ENCODE measurements around the gene WWC1. TPM values are rescaled to one million over a fixed set of nuclear protein-coding genes. Genes with fewer than 3 reads are reported as not detected.

The WWC1 gene
- total RNA-seq, 1 donor from 2014 or later, result 1.5 TPM

DNA sequence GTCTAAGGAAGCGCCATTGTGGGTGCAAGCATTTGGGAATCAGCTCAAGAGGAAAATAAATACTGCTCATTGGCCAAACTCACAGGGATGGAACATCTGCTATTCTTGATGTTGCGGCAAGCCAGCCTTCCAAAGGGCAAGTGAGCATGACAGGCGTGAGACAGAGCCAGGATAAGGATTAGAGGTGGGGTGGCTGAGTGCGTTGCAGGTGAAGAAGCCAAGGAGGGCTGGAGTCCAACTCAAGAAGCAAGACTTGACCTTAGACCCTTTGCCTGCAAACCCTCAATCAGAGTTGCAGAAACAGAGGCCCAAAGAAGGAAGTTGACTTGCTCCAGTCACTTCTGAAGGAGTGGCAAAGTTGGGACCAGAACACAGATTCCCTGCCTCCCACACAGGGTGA is 79.4 kb downstream of the WWC1 start:
- DNase-seq, result no peak
- H3K27me3 Mint-ChIP-seq (ENCODE audit: unreplicated experiment), result no peaks in the 10 kb centered on the region
- H3K4me3 Mint-ChIP-seq (ENCODE audit: unreplicated experiment), result no peak overlapping the region
- no peaks in the 10 kb centered on the region for H3K9me3 Mint-ChIP-seq (ENCODE audit: unreplicated experiment)
- TF ChIP-seq, protein P1, sequence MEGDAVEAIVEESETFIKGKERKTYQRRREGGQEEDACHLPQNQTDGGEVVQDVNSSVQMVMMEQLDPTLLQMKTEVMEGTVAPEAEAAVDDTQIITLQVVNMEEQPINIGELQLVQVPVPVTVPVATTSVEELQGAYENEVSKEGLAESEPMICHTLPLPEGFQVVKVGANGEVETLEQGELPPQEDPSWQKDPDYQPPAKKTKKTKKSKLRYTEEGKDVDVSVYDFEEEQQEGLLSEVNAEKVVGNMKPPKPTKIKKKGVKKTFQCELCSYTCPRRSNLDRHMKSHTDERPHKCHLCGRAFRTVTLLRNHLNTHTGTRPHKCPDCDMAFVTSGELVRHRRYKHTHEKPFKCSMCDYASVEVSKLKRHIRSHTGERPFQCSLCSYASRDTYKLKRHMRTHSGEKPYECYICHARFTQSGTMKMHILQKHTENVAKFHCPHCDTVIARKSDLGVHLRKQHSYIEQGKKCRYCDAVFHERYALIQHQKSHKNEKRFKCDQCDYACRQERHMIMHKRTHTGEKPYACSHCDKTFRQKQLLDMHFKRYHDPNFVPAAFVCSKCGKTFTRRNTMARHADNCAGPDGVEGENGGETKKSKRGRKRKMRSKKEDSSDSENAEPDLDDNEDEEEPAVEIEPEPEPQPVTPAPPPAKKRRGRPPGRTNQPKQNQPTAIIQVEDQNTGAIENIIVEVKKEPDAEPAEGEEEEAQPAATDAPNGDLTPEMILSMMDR (IDR thresholded peaks at IDR 0.05; ENCODE audit: partially characterized antibody, unreplicated experiment), result no peak
- no peak overlapping the region for H3K27ac Mint-ChIP-seq (ENCODE audit: unreplicated experiment)
- H3K4me1 Mint-ChIP-seq (ENCODE audit: low read depth, unreplicated experiment), result no peaks in the 10 kb centered on the region
- no peaks in the 10 kb centered on the region for H3K36me3 Mint-ChIP-seq (ENCODE audit: unreplicated experiment)

- Mint-ChIP-seq H3K4me3 (ENCODE audit: unreplicated experiment) (no peak overlapping the region), H3K27ac (ENCODE audit: unreplicated experiment) (no peak overlapping the region), H3K27me3 (ENCODE audit: unreplicated experiment) (no peaks in the 10 kb centered on the region), H3K9me3 (ENCODE audit: unreplicated experiment) (no peaks in the 10 kb centered on the region), H3K4me1 (ENCODE audit: low read depth, unreplicated experiment) (no peaks in the 10 kb centered on the region), H3K36me3 (ENCODE audit: unreplicated experiment) (no peaks in the 10 kb centered on the region)
- TF ChIP-seq, protein P1 (IDR thresholded peaks at IDR 0.05; ENCODE audit: partially characterized antibody, unreplicated experiment), result no peak
- DNase-seq, result no peak
These were observed 81.0 kb downstream of the WWC1 start for GRCh38 chr5:168372356-168372946.

DNA sequence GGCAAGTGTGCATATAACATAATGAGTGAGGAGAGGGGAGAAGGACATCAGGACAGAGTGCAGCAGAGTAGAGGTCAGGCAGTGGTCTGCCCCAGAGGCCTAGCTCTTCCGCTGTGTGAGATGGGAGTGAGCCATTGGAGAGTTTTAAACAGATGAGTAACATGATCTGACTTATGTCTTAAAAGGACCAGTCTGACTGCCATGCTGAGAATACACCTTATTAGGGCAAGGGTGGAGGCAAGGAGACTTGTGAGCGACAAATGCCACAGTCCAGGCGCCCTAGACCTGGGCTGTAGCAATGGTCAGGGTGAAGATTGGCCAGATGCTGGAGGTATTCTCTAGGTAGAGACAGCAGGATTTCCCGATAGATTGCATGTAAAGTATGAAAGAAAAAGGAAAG is 83.1 kb downstream of the WWC1 start:
- DNase-seq, result no peak
- Mint-ChIP-seq H3K36me3 (ENCODE audit: unreplicated experiment) (no peaks in the 10 kb centered on the region), H3K4me1 (ENCODE audit: low read depth, unreplicated experiment) (no peaks in the 10 kb centered on the region), H3K27ac (ENCODE audit: unreplicated experiment) (no peak overlapping the region), H3K4me3 (ENCODE audit: unreplicated experiment) (no peak overlapping the region), H3K27me3 (ENCODE audit: unreplicated experiment) (no peaks in the 10 kb centered on the region), H3K9me3 (ENCODE audit: unreplicated experiment) (no peaks in the 10 kb centered on the region)
- TF ChIP-seq, protein P1 (IDR thresholded peaks at IDR 0.05; ENCODE audit: partially characterized antibody, unreplicated experiment), result no peak

DNA sequence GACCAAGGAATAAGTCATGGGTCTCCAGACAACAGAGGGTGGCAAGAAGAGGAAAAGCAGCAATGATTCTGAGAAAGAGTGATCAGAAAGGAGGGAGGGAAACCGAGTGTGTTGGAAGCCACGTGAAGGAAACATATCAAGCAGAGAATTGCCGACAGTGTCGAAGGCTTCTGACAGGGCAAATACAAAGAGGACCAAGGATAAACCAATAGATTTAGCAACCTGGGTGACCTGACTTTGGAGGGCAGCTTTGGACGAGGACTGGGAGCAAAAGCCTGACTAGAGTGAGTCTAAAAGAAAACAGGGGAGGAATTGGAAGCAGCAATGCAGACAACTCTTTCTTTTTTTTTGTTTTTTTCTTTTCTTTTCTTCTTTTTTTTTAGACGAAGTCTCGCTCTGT is 83.8 kb downstream of the WWC1 start:
- H3K4me3 Mint-ChIP-seq (ENCODE audit: unreplicated experiment), result no peak overlapping the region
- no peaks in the 10 kb centered on the region for H3K9me3 Mint-ChIP-seq (ENCODE audit: unreplicated experiment)
- TF ChIP-seq, protein P1 (IDR thresholded peaks at IDR 0.05; ENCODE audit: partially characterized antibody, unreplicated experiment), result no peak
- H3K27me3 Mint-ChIP-seq (ENCODE audit: unreplicated experiment), result no peaks in the 10 kb centered on the region
- no peak overlapping the region for H3K27ac Mint-ChIP-seq (ENCODE audit: unreplicated experiment)
- H3K4me1 Mint-ChIP-seq (ENCODE audit: low read depth, unreplicated experiment), result no peaks in the 10 kb centered on the region
- H3K36me3 Mint-ChIP-seq (ENCODE audit: unreplicated experiment), result no peaks in the 10 kb centered on the region
- no peak for DNase-seq

- H3K9me3 Mint-ChIP-seq (ENCODE audit: unreplicated experiment), result no peaks in the 10 kb centered on the region
- TF ChIP-seq, protein P1 (IDR thresholded peaks at IDR 0.05; ENCODE audit: partially characterized antibody, unreplicated experiment), result no peak
- H3K36me3 Mint-ChIP-seq (ENCODE audit: unreplicated experiment), result no peaks in the 10 kb centered on the region
- H3K27me3 Mint-ChIP-seq (ENCODE audit: unreplicated experiment), result no peaks in the 10 kb centered on the region
- H3K27ac Mint-ChIP-seq (ENCODE audit: unreplicated experiment), result no peak overlapping the region
- no peak overlapping the region for H3K4me3 Mint-ChIP-seq (ENCODE audit: unreplicated experiment)
- no peak for DNase-seq
- peaks cover under 1% of the 10 kb centered on the region for H3K4me1 Mint-ChIP-seq (ENCODE audit: low read depth, unreplicated experiment)
These were observed 86.1 kb downstream of the WWC1 start for GRCh38 chr5:168377525-168377924.

All from glutamatergic neuron (in vitro differentiated cells).